Gastroesophageal sphincter (tissue), 4 donors: ENCODE results near the gene APOBEC3F. TPM values are rescaled to one million over a fixed set of nuclear protein-coding genes. Genes with fewer than 3 reads are reported as not detected.
"Not testable (repeated sequence)": the region's sequence is repeated elsewhere in the genome, so short reads cannot be mapped to it uniquely, and the experiment has no call there.

Source experiments
- ATAC-seq: fragments of 150-250 bp; one replicate; pipeline ENCODE4 v1.9.1; 2016; ENCODE audit warnings: mild to moderate bottlenecking, moderate library complexity
- H3K27ac ChIP-seq, 4 donors: fragments of 200-600 bp; sonication (generic) in 3 of 4; 1 replicate in 3 of 4; 2 replicates in 1 of 4; pipeline ENCODE4 v1.5.1; 2016 to 2019
- H3K27me3 ChIP-seq: fragments of 200-600 bp; sonication (generic); one replicate; pipeline ENCODE4 v1.5.1; 2019
- H3K36me3 ChIP-seq, 2 donors: fragments of 200-600 bp; sonication (generic); one replicate each; pipeline ENCODE4 v1.5.1; 2019; ENCODE audit warnings: control low read depth in 1 of 2
- H3K4me1 ChIP-seq, 3 donors: fragments of 200-600 bp; sonication (generic); 1 replicate in 2 of 3; 2 replicates in 1 of 3; pipeline ENCODE4 v1.5.1; 2016 to 2019; ENCODE audit warnings: control low read depth in 2 of 3
- H3K4me3 ChIP-seq, 2 donors: fragments of 200-600 bp; sonication (generic); one replicate each; pipeline ENCODE4 v1.5.1; 2019; ENCODE audit warnings: mild to moderate bottlenecking in 1 of 2, moderate library complexity in 1 of 2
- H3K9me3 ChIP-seq, 3 donors: fragments of 200-600 bp; sonication (generic); one replicate each; pipeline ENCODE4 v1.5.1; 2017 to 2019; ENCODE audit warnings: control low read depth in 2 of 3
- CTCF ChIP-seq, 4 experiments: fragments of 200-600 bp in 2 of 4; fragments of 450-650 bp in 2 of 4; sonication (generic) in 1 of 4; IDR thresholded peaks; one replicate each; pipeline ENCODE4 v1.5.1; 2017 to 2019; ENCODE audit warnings: antibody characterized with exemption in 4 of 4, mild to moderate bottlenecking in 2 of 4, moderate library complexity in 2 of 4
- EP300 ChIP-seq: sonication (generic); formaldehyde crosslinking; IDR thresholded peaks from one replicate; pipeline ENCODE4 v1.6.1; 2017; ENCODE audit warnings: antibody characterized with exemption, mild to moderate bottlenecking
- POLR2A ChIP-seq, 2 donors: fragments of 450-650 bp; IDR thresholded peaks; one replicate each; pipeline ENCODE4 v1.6.1; 2017; ENCODE audit warnings: antibody characterized with exemption in 2 of 2, mild to moderate bottlenecking in 2 of 2, moderate library complexity in 1 of 2
- POLR2AphosphoS5 ChIP-seq: sonication (generic); formaldehyde crosslinking; IDR thresholded peaks from one replicate; pipeline ENCODE4 v1.6.1; 2017; ENCODE audit warnings: antibody characterized with exemption
- whole genome bisulfite sequencing, 2 donors: methylation state at CpG; one replicate each; pipeline ENCODE4 v1.1.5; 2018; ENCODE audit warnings: low coverage in 1 of 2; 5-methylcytosine and 5-hydroxymethylcytosine counted together
- total RNA-seq, 4 donors: library from RNA; depleted of rRNA; stranded (reverse); fragments of >200 nt; gene quantifications; one replicate each; pipeline ENCODE4 v1.1.0, GENCODE V29; 2016

APOBEC3F gene
- total RNA-seq, 4 donors from 2014 or later, result 0.57 to 4.0 (median 1.9) TPM

GRCh38 chr22:39028281-39028680 is 12.4 kb upstream of the APOBEC3F start:
- no peak for ATAC-seq
- Histone ChIP-seq H3K9me3 (no peaks in the 10 kb centered on the region), H3K27me3 (no peaks in the 10 kb centered on the region), H3K4me3 (no peak overlapping the region), H3K36me3 (peaks cover 0 to 13% of the 10 kb centered on the region in 2 donors), H3K4me1 (no peaks in the 10 kb centered on the region), H3K27ac (no peak overlapping the region)
- TF ChIP-seq POLR2A (IDR thresholded peaks at IDR 0.05) (no peak), EP300 (no peak)
- WGBS, 2 donors, result 93% methylated on average over 3 of the region's 11 CpGs; no CpG with 5 or more reads in 1 of the 2 donors

- no peak for ATAC-seq
- H3K4me1 ChIP-seq, result no peaks in the 10 kb centered on the region
- WGBS, 2 donors, result 91 to 99% methylated on average over 5 to 10 of the region's 13 CpGs
- peaks cover 0 to 3% of the 10 kb centered on the region in 2 donors for H3K36me3 ChIP-seq
- TF ChIP-seq POLR2A (IDR thresholded peaks at IDR 0.05) (no peak), POLR2AphosphoS5 (no peak), CTCF (IDR thresholded peaks at IDR 0.05) (no peak), EP300 (no peak)
- H3K27me3 ChIP-seq, result no peaks in the 10 kb centered on the region
- no peak overlapping the region for H3K4me3 ChIP-seq
- no peaks in the 10 kb centered on the region for H3K9me3 ChIP-seq
- H3K27ac ChIP-seq, result no peak overlapping the region
These were observed 11.4 kb upstream of the APOBEC3F start for GRCh38 chr22:39029227-39029626.

GRCh38 chr22:39030705-39031104 is 10.0 kb upstream of the APOBEC3F start:
- no peaks in the 10 kb centered on the region for H3K36me3 ChIP-seq
- WGBS, 2 donors, result 86 to 95% methylated on average over 13 to 14 of the region's 14 CpGs
- H3K4me3 ChIP-seq, result no peak overlapping the region
- no peak for ATAC-seq
- H3K9me3 ChIP-seq, result no peaks in the 10 kb centered on the region
- no peaks in the 10 kb centered on the region for H3K4me1 ChIP-seq
- no peak for TF ChIP-seq EP300
- no peak for TF ChIP-seq POLR2A (IDR thresholded peaks at IDR 0.05)
- no peak for TF ChIP-seq CTCF (IDR thresholded peaks at IDR 0.05)
- no peak overlapping the region for H3K27ac ChIP-seq
- H3K27me3 ChIP-seq, result no peaks in the 10 kb centered on the region

GRCh38 chr22:39031434-39032295 is 9.0 kb upstream of the APOBEC3F start:
- not testable (repeated sequence) for H3K27me3 ChIP-seq, H3K27ac ChIP-seq, H3K36me3 ChIP-seq, H3K9me3 ChIP-seq, ATAC-seq, H3K4me3 ChIP-seq, H3K4me1 ChIP-seq
- 47 to 58% methylated on average over 7 to 10 of the region's 18 CpGs for WGBS, 2 donors

GRCh38 chr22:39037071-39037470 is 3.6 kb upstream of the APOBEC3F start:
- not testable (repeated sequence) for H3K27ac ChIP-seq, ATAC-seq, H3K36me3 ChIP-seq, H3K27me3 ChIP-seq, H3K4me3 ChIP-seq, H3K9me3 ChIP-seq
- peaks cover 0 to 19% (median 6%) of the 10 kb centered on the region in 3 donors for H3K4me1 ChIP-seq
- WGBS, 2 donors, result 37 to 63% methylated on average over 2 of the region's 2 CpGs

- no peak for TF ChIP-seq CTCF (IDR thresholded peaks at IDR 0.05)
- no peak for TF ChIP-seq POLR2AphosphoS5
- ATAC-seq, result no peak
- peaks cover 0 to 10% of the 10 kb centered on the region in 2 donors for H3K36me3 ChIP-seq
- H3K4me1 ChIP-seq, result peaks cover 0 to 19% (median 6%) of the 10 kb centered on the region in 3 donors
- H3K27me3 ChIP-seq, result no peaks in the 10 kb centered on the region
- H3K27ac ChIP-seq, result peak overlapping the region in 3 of 4 donors; percentile 85 to 92 (median 85)
- WGBS, 2 donors, result 84 to 93% methylated on average over 12 to 14 of the region's 19 CpGs
- no peak overlapping the region for H3K4me3 ChIP-seq
- no peaks in the 10 kb centered on the region for H3K9me3 ChIP-seq
These were observed 1.1 kb upstream of the APOBEC3F start for GRCh38 chr22:39039306-39040126.

GRCh38 chr22:39040155-39040537 is 518 bp upstream of the APOBEC3F start:
- 8 to 28% methylated on average over 2 to 9 of the region's 14 CpGs for WGBS, 2 donors
- H3K27me3 ChIP-seq, H3K9me3 ChIP-seq: not testable (repeated sequence)
- ATAC-seq, result peak; percentile 12
- Histone ChIP-seq H3K27ac (peak overlapping the region in 3 of 4 donors; percentile 85 to 92 (median 85)), H3K36me3 (peaks cover 0 to 15% of the 10 kb centered on the region in 2 donors), H3K4me3 (peak overlapping the region; percentile 66 to 74), H3K4me1 (peaks cover 0 to 19% (median 6%) of the 10 kb centered on the region in 3 donors)
